Spleen (tissue), 7 donors: ENCODE measurements around the gene HMGXB3.

Source experiments
- POLR2AphosphoS5 ChIP-seq, 3 donors: sonication (generic); formaldehyde crosslinking; IDR thresholded peaks; one replicate each; pipeline ENCODE4 v1.5.1; 2017; ENCODE audit warnings: antibody characterized with exemption in 3 of 3
- TF ChIP-seq, protein P1 (sequence below), 11 experiments: fragments of 200-600 bp in 7 of 11; fragments of 450-650 bp in 4 of 11; sonication (generic) in 4 of 11; IDR thresholded peaks in 8 of 11; conservative IDR thresholded peaks in 3 of 11; 1 replicate in 7 of 11; 2 replicates in 4 of 11; pipeline versions ENCODE4 v1.4.0 to v1.8.0; 2016 to 2021; ENCODE audit warnings: antibody characterized with exemption in 11 of 11, inconsistent platforms in 4 of 11, mild to moderate bottlenecking in 1 of 11
- donor health status: DM: no; HTN: no; CAD: no; lungs with moderate emphysema.
- donor health status: DM: no; HTN: no; CAD: no.
- donor health status: DM: no; HTN: no; CAD: no.

DNA sequence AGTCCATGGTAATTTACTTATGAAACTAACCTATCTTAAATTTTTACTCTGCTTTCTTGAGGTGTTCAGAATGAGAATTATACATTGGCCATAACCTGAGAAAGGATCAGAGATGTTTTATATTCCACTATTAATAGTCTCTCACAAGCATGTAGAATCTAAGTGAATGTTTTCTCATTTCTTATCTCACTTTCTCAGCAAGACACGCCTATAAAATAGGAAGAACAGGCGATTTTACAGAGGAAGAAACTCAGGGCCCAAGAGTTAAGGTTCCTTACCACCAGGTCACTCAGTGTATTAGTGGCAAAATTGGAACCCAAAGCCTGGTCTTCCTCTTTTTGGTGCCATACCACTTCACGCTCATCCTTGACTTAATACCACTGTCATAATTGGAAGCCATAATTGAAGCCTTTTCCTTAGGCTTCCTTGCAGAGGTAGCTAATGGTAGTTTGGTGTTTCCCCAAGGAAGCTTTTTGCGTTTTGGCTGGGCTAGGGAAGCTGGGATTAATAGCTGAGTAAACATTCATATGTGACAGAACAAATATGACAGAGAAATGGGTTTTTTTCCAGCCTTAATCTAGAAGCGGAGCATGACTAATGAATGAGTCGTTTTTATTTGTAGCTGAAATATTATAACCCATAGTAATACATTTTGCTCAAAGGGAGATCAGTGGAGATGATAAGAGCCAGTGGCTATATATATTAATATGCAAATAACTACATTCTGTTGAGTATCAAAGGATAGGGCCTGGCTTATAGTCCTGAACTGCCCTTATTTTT lies 16.9 kb downstream of the HMGXB3 start:
- TF ChIP-seq, protein P1, sequence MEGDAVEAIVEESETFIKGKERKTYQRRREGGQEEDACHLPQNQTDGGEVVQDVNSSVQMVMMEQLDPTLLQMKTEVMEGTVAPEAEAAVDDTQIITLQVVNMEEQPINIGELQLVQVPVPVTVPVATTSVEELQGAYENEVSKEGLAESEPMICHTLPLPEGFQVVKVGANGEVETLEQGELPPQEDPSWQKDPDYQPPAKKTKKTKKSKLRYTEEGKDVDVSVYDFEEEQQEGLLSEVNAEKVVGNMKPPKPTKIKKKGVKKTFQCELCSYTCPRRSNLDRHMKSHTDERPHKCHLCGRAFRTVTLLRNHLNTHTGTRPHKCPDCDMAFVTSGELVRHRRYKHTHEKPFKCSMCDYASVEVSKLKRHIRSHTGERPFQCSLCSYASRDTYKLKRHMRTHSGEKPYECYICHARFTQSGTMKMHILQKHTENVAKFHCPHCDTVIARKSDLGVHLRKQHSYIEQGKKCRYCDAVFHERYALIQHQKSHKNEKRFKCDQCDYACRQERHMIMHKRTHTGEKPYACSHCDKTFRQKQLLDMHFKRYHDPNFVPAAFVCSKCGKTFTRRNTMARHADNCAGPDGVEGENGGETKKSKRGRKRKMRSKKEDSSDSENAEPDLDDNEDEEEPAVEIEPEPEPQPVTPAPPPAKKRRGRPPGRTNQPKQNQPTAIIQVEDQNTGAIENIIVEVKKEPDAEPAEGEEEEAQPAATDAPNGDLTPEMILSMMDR (IDR thresholded peaks at IDR 0.05 in 8 of 11, conservative IDR thresholded peaks at IDR 0.05 in 3 of 11), result no peak
- no peak for TF ChIP-seq POLR2AphosphoS5 (IDR thresholded peaks at IDR 0.05)
